AG20443 (cell line): ENCODE data around the gene IBA57.
A peak's percentile ranks its signal among the peaks of the same experiment; 100 is the strongest.

Source experiments
- DNase-seq: peaks from one replicate; pipeline ENCODE4 v3.0.0; 2012; ENCODE audit warnings: low spot score, mixed read lengths

IBA57 gene

GRCh38 chr1:228156941-228157728, 8.5 kb upstream of the IBA57 start:
- DNase-seq = no peak

- no peak for DNase-seq
These were observed 7.9 kb upstream of the IBA57 start for GRCh38 chr1:228157729-228158126.

GRCh38 chr1:228158151-228159007, 7.2 kb upstream of the IBA57 start:
- DNase-seq = no peak

GRCh38 chr1:228159008-228159665, 6.5 kb upstream of the IBA57 start:
- no peak for DNase-seq

- DNase-seq = no peak
These were observed 5.3 kb upstream of the IBA57 start for GRCh38 chr1:228160201-228160761.

GRCh38 chr1:228161362-228161761, 4.2 kb upstream of the IBA57 start:
- DNase-seq = no peak

GRCh38 chr1:228161866-228162265, 3.7 kb upstream of the IBA57 start:
- DNase-seq = no peak

- no peak for DNase-seq
These were observed 3.2 kb upstream of the IBA57 start for GRCh38 chr1:228162286-228163006.

GRCh38 chr1:228163007-228163753, 2.4 kb upstream of the IBA57 start:
- DNase-seq = peak; percentile 35

- no peak for DNase-seq
These were observed 1.7 kb upstream of the IBA57 start for GRCh38 chr1:228163776-228164519.

GRCh38 chr1:228164561-228165371, 838 bp upstream of the IBA57 start:
- no peak for DNase-seq

GRCh38 chr1:228166170-228166936, 749 bp downstream of the IBA57 start:
- peak; percentile 80 for DNase-seq

GRCh38 chr1:228168563-228169270, 3.1 kb downstream of the IBA57 start:
- no peak for DNase-seq

- no peak for DNase-seq
These were observed 3.7 kb downstream of the IBA57 start for GRCh38 chr1:228169345-228169744.

GRCh38 chr1:228170666-228171065, 5.1 kb downstream of the IBA57 start:
- DNase-seq = no peak

- no peak for DNase-seq
These were observed 5.8 kb downstream of the IBA57 start for GRCh38 chr1:228171221-228171891.
